ENCODE results near the gene ADAM23. TPM values are rescaled to one million over a fixed set of nuclear protein-coding genes. Genes with fewer than 3 reads are reported as not detected.

Gene ADAM23
- polyA plus RNA-seq, 1 of the 3 experiments (the other 2 are of a cell fraction): 3.7 TPM

DNA sequence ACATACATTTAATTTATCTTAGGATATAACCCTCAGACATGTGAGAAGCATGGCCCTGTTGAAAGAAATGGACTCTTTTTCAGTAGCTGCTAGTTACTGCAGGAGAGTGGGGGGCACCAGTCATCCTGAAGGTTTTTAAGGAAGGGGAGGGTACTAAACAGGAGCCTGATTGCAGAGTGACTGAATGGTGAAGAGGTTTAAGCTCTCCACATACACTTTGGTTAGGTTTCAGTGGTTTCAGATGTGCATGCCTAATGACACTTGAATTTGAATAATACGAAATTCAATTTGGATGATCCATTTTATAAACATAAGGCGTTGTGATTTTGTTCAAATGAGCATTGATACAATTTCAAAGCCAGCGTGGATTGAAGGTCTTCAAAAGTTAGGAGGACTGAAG lies 188.0 kb downstream of the ADAM23 start:
- WGBS (ENCODE audit: low lambda C conversion rate): 12% methylated on average over 3 of the region's 3 CpGs
- POLR2A ChIA-PET: no interaction called here
- CTCF ChIA-PET: no interaction called here
- no peak for DNase-seq
- Histone ChIP-seq H3K36me3 (replicated peaks in 1 of 2; ENCODE audit: control insufficient read depth in 1 of 2, insufficient read depth in 2 of 2, low read length in 1 of 2) (no peaks in the 10 kb centered on the region), H3K9ac (no peak overlapping the region), H3K9me2 (no peaks in the 10 kb centered on the region), H3F3A (replicated peaks; ENCODE audit: insufficient read depth) (no peaks in the 10 kb centered on the region), H3K27me3 (ENCODE audit: insufficient read depth) (no peaks in the 10 kb centered on the region), H3K79me2 (ENCODE audit: insufficient read depth) (no peaks in the 10 kb centered on the region), H2AFZ (ENCODE audit: low read depth) (no peak overlapping the region), H4K20me1 (ENCODE audit: insufficient read depth) (no peaks in the 10 kb centered on the region), H3K9me3 (no peaks in the 10 kb centered on the region), H3K27ac (ENCODE audit: low read depth in 2 of 2, low read length in 1 of 2) (no peak overlapping the region), H3K4me1 (ENCODE audit: control insufficient read depth in 1 of 2, insufficient read depth in 2 of 2, low read depth in 1 of 2, low read length in 1 of 2) (no peaks in the 10 kb centered on the region), H3K4me3 (ENCODE audit: low read depth in 2 of 2, low read length in 1 of 2) (no peak overlapping the region), H3K4me2 (no peak overlapping the region)
- TF ChIP-seq EP300 (IDR thresholded peaks at IDR 0.05; ENCODE audit: borderline replicate concordance in 1 of 2, low read depth in 1 of 2, low read length in 1 of 2): no peak

DNA sequence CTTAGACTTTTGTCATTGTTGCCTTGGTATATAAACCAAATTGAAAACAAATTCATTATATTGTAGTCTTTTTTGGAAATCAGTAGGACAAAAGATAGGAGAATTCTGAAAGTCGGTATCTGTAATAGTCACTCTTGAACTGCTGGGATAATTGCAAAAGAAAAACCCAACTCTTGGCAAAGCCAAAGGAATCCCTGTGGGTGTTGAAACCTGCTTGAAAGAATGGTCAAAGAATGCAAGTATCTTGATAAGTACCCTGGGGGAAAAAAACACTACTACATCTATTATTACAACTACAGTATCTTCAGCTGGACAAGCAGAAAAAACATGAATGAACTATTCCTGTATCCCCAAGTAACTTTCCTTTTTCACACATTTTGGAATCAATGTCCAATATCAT lies 191.7 kb downstream of the ADAM23 start:
- no peak for TF ChIP-seq EZH2phosphoT487 (IDR thresholded peaks at IDR 0.05; ENCODE audit: borderline replicate concordance, low read depth)
- TF ChIP-seq JUND (IDR thresholded peaks at IDR 0.05): no peak
- TF ChIP-seq FOXM1 (IDR thresholded peaks at IDR 0.05; ENCODE audit: low read depth): no peak
- TF ChIP-seq CHD2 (IDR thresholded peaks at IDR 0.05; ENCODE audit: low read length, partially characterized antibody): no peak
- TF ChIP-seq TCF12 (IDR thresholded peaks at IDR 0.05): no peak
- no peak for TF ChIP-seq RFX5 (IDR thresholded peaks at IDR 0.05; ENCODE audit: low read length)
- no peak for TF ChIP-seq SIN3A (IDR thresholded peaks at IDR 0.05; ENCODE audit: borderline replicate concordance, low read depth, low read length)
- no peak for TF ChIP-seq FOSL2 (IDR thresholded peaks at IDR 0.05; ENCODE audit: borderline replicate concordance, low read depth)
- TF ChIP-seq, protein P1, sequence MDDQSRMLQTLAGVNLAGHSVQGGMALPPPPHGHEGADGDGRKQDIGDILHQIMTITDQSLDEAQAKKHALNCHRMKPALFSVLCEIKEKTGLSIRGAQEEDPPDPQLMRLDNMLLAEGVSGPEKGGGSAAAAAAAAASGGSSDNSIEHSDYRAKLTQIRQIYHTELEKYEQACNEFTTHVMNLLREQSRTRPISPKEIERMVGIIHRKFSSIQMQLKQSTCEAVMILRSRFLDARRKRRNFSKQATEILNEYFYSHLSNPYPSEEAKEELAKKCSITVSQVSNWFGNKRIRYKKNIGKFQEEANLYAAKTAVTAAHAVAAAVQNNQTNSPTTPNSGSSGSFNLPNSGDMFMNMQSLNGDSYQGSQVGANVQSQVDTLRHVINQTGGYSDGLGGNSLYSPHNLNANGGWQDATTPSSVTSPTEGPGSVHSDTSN (IDR thresholded peaks at IDR 0.05): no peak
- TF ChIP-seq YY1 (IDR thresholded peaks at IDR 0.05; ENCODE audit: low read depth): no peak
- DNase-seq: no peak
- CTCF ChIA-PET: no interaction called here
- Histone ChIP-seq H4K20me1 (ENCODE audit: insufficient read depth) (no peaks in the 10 kb centered on the region), H3K9ac (no peak overlapping the region), H3K27ac (ENCODE audit: low read depth in 2 of 2, low read length in 1 of 2) (no peak overlapping the region), H3K4me2 (no peak overlapping the region), H3K9me2 (no peaks in the 10 kb centered on the region), H3K4me3 (ENCODE audit: low read depth in 2 of 2, low read length in 1 of 2) (no peak overlapping the region), H3K36me3 (replicated peaks in 1 of 2; ENCODE audit: control insufficient read depth in 1 of 2, insufficient read depth in 2 of 2, low read length in 1 of 2) (no peaks in the 10 kb centered on the region), H3K9me3 (no peaks in the 10 kb centered on the region), H2AFZ (ENCODE audit: low read depth) (no peak overlapping the region), H3K79me2 (ENCODE audit: insufficient read depth) (no peaks in the 10 kb centered on the region), H3K4me1 (ENCODE audit: control insufficient read depth in 1 of 2, insufficient read depth in 2 of 2, low read depth in 1 of 2, low read length in 1 of 2) (no peaks in the 10 kb centered on the region), H3F3A (replicated peaks; ENCODE audit: insufficient read depth) (no peaks in the 10 kb centered on the region), H3K27me3 (ENCODE audit: insufficient read depth) (no peaks in the 10 kb centered on the region)
- WGBS (ENCODE audit: low lambda C conversion rate): 16% methylated on average over 1 of the region's 1 CpG
- POLR2A ChIA-PET: no interaction called here

DNA sequence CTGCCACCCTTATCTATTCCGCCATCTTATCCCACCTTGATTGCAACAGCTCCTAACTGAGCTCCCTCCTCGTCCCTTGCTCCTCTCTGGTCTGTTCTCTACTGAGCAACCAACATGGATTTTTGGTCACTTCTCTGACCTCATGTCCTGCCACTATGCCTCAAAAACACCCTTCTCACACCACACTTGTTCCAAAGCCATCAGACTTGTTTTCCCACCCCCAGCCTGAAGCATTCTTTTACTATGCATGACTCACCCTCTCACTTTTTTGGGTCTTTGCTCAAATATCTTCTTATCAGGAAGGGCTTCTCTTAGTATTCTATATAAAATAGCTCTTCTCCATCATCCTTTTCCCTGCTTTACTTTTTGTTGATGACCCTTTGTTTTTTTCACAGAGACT lies 196.3 kb downstream of the ADAM23 start:
- DNase-seq: no peak
- Histone ChIP-seq H3K36me3 (replicated peaks in 1 of 2; ENCODE audit: control insufficient read depth in 1 of 2, insufficient read depth in 2 of 2, low read length in 1 of 2) (no peaks in the 10 kb centered on the region), H3F3A (replicated peaks; ENCODE audit: insufficient read depth) (no peaks in the 10 kb centered on the region), H3K9me2 (0 out of 2 replicates have a peak, but pooled peaks cover 3% of the 10 kb centered on the region), H3K79me2 (ENCODE audit: insufficient read depth) (no peaks in the 10 kb centered on the region), H4K20me1 (ENCODE audit: insufficient read depth) (no peaks in the 10 kb centered on the region), H2AFZ (ENCODE audit: low read depth) (no peak overlapping the region), H3K4me1 (ENCODE audit: control insufficient read depth in 1 of 2, insufficient read depth in 2 of 2, low read depth in 1 of 2, low read length in 1 of 2) (no peaks in the 10 kb centered on the region; a peak in 1 of 4 replicates), H3K4me3 (ENCODE audit: low read depth in 2 of 2, low read length in 1 of 2) (no peak overlapping the region), H3K9ac (no peak overlapping the region), H3K4me2 (no peak overlapping the region), H3K27me3 (ENCODE audit: insufficient read depth) (no peaks in the 10 kb centered on the region; the same call in 1 of the 2 replicates), H3K27ac (ENCODE audit: low read depth in 2 of 2, low read length in 1 of 2) (no peak overlapping the region), H3K9me3 (no peaks in the 10 kb centered on the region)
- CTCF ChIA-PET: interaction anchor here (0.8 kb wide), 1 partner anchor 9 kb away, joined by 3 read pairs; no protein-coding TSS in a partner anchor
- WGBS (ENCODE audit: low lambda C conversion rate): 6% methylated on average over 2 of the region's 2 CpGs
- POLR2A ChIA-PET: no interaction called here
- TF ChIP-seq NRF1 (IDR thresholded peaks at IDR 0.05; ENCODE audit: low read depth, low read length) (no peak), GABPA (IDR thresholded peaks at IDR 0.05; ENCODE audit: low read depth) (no peak), YY1 (IDR thresholded peaks at IDR 0.05; ENCODE audit: low read depth) (no peak), NFIC (IDR thresholded peaks at IDR 0.05; ENCODE audit: borderline replicate concordance) (no peak)
- TF ChIP-seq, protein P2, sequence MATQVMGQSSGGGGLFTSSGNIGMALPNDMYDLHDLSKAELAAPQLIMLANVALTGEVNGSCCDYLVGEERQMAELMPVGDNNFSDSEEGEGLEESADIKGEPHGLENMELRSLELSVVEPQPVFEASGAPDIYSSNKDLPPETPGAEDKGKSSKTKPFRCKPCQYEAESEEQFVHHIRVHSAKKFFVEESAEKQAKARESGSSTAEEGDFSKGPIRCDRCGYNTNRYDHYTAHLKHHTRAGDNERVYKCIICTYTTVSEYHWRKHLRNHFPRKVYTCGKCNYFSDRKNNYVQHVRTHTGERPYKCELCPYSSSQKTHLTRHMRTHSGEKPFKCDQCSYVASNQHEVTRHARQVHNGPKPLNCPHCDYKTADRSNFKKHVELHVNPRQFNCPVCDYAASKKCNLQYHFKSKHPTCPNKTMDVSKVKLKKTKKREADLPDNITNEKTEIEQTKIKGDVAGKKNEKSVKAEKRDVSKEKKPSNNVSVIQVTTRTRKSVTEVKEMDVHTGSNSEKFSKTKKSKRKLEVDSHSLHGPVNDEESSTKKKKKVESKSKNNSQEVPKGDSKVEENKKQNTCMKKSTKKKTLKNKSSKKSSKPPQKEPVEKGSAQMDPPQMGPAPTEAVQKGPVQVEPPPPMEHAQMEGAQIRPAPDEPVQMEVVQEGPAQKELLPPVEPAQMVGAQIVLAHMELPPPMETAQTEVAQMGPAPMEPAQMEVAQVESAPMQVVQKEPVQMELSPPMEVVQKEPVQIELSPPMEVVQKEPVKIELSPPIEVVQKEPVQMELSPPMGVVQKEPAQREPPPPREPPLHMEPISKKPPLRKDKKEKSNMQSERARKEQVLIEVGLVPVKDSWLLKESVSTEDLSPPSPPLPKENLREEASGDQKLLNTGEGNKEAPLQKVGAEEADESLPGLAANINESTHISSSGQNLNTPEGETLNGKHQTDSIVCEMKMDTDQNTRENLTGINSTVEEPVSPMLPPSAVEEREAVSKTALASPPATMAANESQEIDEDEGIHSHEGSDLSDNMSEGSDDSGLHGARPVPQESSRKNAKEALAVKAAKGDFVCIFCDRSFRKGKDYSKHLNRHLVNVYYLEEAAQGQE (IDR thresholded peaks at IDR 0.05; ENCODE audit: low read depth, low read length): no peak
- TF ChIP-seq, protein P3, sequence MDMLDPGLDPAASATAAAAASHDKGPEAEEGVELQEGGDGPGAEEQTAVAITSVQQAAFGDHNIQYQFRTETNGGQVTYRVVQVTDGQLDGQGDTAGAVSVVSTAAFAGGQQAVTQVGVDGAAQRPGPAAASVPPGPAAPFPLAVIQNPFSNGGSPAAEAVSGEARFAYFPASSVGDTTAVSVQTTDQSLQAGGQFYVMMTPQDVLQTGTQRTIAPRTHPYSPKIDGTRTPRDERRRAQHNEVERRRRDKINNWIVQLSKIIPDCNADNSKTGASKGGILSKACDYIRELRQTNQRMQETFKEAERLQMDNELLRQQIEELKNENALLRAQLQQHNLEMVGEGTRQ (IDR thresholded peaks at IDR 0.05; ENCODE audit: borderline replicate concordance, low read depth, low read length): no peak

All from SK-N-SH (cell line).